SJSA1 (cell line): ENCODE data around the gene EMX2. TPM values are rescaled to one million over a fixed set of nuclear protein-coding genes. Genes with fewer than 3 reads are reported as not detected.

ENCODE experiments used
- DNase-seq, 2 experiments: peaks; one replicate each; pipeline ENCODE4 v3.0.0-alpha.2; 2015 to 2020; ENCODE audit warnings: low spot score in 2 of 2, low read depth in 1 of 2
- H3K27ac ChIP-seq: fragments of 250-450 bp; sonication (Bioruptor Pico); 2 replicates; pipeline ENCODE4 v1.5.1; 2020; ENCODE audit warnings: mild to moderate bottlenecking, moderate library complexity
- H3K27me3 ChIP-seq: fragments of 250-450 bp; sonication (Bioruptor Pico); replicated peaks from 2 replicates; pipeline ENCODE4 v1.5.1; 2020; ENCODE audit warnings: mild to moderate bottlenecking, moderate library complexity
- H3K36me3 ChIP-seq: fragments of 250-450 bp; sonication (Bioruptor Pico); 2 replicates; pipeline ENCODE4 v1.5.1; 2020; ENCODE audit warnings: mild to moderate bottlenecking
- H3K4me1 ChIP-seq: fragments of 250-450 bp; sonication (Bioruptor Pico); replicated peaks from 2 replicates; pipeline ENCODE4 v1.6.1; 2021; ENCODE audit warnings: mild to moderate bottlenecking
- H3K4me3 ChIP-seq: fragments of 250-450 bp; sonication (Bioruptor Pico); 2 replicates; pipeline ENCODE4 v1.5.1; 2020; ENCODE audit warnings: mild to moderate bottlenecking
- H3K9me3 ChIP-seq: fragments of 250-450 bp; sonication (Bioruptor Pico); replicated peaks from 2 replicates; pipeline ENCODE4 v1.5.1; 2020; ENCODE audit warnings: mild to moderate bottlenecking
- total RNA-seq: library from RNA; depleted of rRNA; stranded (reverse); fragments of >200 nt; shearing (Covaris generic); gene quantifications from 2 replicates; pipeline ENCODE4 v1.2.3, GENCODE V29; 2014; rRNA removed

The EMX2 gene
- total RNA-seq, 1 experiment from 2014 or later = 0.21 TPM

DNA sequence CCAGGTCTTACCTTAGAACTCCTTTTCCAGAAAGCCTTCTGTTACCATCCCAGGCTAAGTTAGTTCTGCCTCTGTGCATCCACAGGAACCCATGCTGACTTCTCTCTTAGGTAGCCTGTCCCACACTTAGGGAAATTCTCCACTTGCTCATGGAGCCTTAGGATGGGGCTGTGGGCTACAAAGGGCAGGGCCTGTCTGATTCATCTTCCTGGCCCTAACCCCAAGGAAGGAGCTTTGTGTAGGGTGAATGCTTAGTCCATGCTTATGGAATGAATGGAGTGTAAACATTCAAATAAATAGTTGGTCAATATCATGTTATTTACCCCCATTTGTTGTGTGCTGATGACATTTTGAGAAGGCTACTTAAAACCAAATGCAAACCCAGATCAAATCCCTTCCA, 54.7 kb downstream of the EMX2 start:
- Histone ChIP-seq H3K4me3 (no peak overlapping the region), H3K9me3 (peaks cover 5% of the 10 kb centered on the region; the same call in 1 of the 2 replicates), H3K27ac (no peak overlapping the region), H3K4me1 (peaks cover 11% of the 10 kb centered on the region), H3K36me3 (no peaks in the 10 kb centered on the region), H3K27me3 (no peaks in the 10 kb centered on the region)
- peak in 1 of 2 experiments; percentile 8 for DNase-seq

Other genes with a start within 250 kb of the EMX2 start
- gene PDZD8, start 167.3 kb upstream of the EMX2 start, total RNA-seq = 17.9 and 21.2 TPM in 2 replicates